K562 (cell line): Measurements from ENCODE around the gene RGS14.

Experiments
- RFX1 ChIP-seq: fragments of 450-650 bp; IDR thresholded peaks from 2 replicates; pipeline ENCODE4 v1.6.1; 2016; ENCODE audit warnings: mild to moderate bottlenecking, moderate library complexity
- RHOXF2B ChIP-seq: fragments of 250-450 bp; sonication (Bioruptor Pico); conservative IDR thresholded peaks from 2 replicates; pipeline ENCODE4 v1.5.1; 2021
- TF ChIP-seq, protein P1 (sequence below): fragments of 250-450 bp; sonication (Bioruptor Pico); IDR thresholded peaks from 2 replicates; pipeline ENCODE4 v1.9.0; 2021; ENCODE audit warnings: mild to moderate bottlenecking

DNA sequence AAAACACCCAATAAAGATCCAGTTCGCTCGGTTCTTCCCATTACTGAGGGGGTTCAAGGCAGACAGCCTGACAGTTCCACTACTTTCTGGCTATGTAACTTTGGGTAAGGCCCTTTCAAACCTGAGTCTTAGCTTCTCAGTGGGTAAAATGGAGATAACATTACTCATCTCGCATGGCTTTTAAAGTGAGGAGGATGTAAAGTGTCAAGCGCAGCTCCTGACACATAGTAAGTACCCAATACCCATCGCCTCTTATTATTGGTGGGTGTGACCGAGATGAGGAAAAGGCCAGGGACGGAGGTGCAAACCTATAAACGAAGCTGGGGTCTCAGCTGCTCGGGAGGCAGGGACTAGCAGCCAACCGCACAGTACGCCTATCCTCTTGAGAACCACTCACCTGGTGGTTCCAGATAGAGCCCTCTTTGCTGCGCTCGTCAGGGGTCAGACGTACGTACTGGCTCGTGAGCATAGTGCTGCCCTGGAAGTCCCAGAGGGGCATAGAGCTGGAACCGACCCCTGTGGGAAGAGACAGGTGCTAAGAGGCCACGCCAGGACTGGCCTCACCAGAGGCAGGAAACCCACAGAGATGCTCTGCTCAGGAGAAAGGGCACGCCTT is 6.8 kb upstream of the RGS14 start:
- TF ChIP-seq RHOXF2B (CRISPR knock-in tag), result no peak
- TF ChIP-seq, protein P1, sequence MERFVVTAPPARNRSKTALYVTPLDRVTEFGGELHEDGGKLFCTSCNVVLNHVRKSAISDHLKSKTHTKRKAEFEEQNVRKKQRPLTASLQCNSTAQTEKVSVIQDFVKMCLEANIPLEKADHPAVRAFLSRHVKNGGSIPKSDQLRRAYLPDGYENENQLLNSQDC (CRISPR knock-in tag), result no peak
- no peak for TF ChIP-seq RFX1
